ENCODE data around the gene SLC36A3. TPM values are rescaled to one million over a fixed set of nuclear protein-coding genes. Genes with fewer than 3 reads are reported as not detected.
"Not testable (repeated sequence)": the region's sequence is repeated elsewhere in the genome, so short reads cannot be mapped to it uniquely, and the experiment has no call there.

SLC36A3 gene
- total and polyA plus RNA-seq, 3 experiments from 2014 or later: not detected

GRCh38 chr5:151249281-151249680 is 54.3 kb downstream of the SLC36A3 start:
- H3K36me3 Mint-ChIP-seq: peaks cover 0 to 5% (median 0%) of the 10 kb centered on the region in 3 donors
- DNase-seq: no peak
- H3K9me3 Mint-ChIP-seq: no peaks in the 10 kb centered on the region
- Histone ChIP-seq H3K27me3 (ENCODE audit: insufficient read depth, low read length, poor library complexity, severe bottlenecking) (no peaks in the 10 kb centered on the region), H3K27ac (ENCODE audit: low read depth, low read length) (no peak overlapping the region), H3K9me3 (ENCODE audit: low read length) (no peaks in the 10 kb centered on the region), H3K4me3 (ENCODE audit: low read length) (no peak overlapping the region), H3K36me3 (ENCODE audit: insufficient read depth, low read length) (no peaks in the 10 kb centered on the region), H3K4me1 (ENCODE audit: insufficient read depth, low read length) (peaks cover 30% of the 10 kb centered on the region)
- peak overlapping the region in 1 of 7 donors; percentile 25 for H3K4me3 Mint-ChIP-seq
- H3K27me3 Mint-ChIP-seq: no peaks in the 10 kb centered on the region
- no peak overlapping the region for H3K27ac Mint-ChIP-seq
- H3K4me1 Mint-ChIP-seq: peaks cover 35 to 43% (median 38%) of the 10 kb centered on the region in 3 donors
- ChIA-PET POLR2A (no interaction called here), CTCF (interaction anchor here (1.1 kb wide), 1 partner anchor 402 kb away, joined by 3 read pairs; no protein-coding TSS in a partner anchor)

GRCh38 chr5:151248651-151249050 is 54.9 kb downstream of the SLC36A3 start:
- CTCF ChIA-PET: interaction anchor here (1.7 kb wide), 1 partner anchor 122 kb away, joined by 4 read pairs; no protein-coding TSS in a partner anchor
- Mint-ChIP-seq H3K4me3 (peak overlapping the region in 1 of 7 donors; percentile 25), H3K27ac (no peak overlapping the region), H3K27me3 (no peaks in the 10 kb centered on the region), H3K9me3 (no peaks in the 10 kb centered on the region), H3K36me3 (peaks cover 0 to 5% (median 0%) of the 10 kb centered on the region in 3 donors), H3K4me1 (peaks cover 36 to 43% (median 38%) of the 10 kb centered on the region in 3 donors)
- Histone ChIP-seq H3K9me3 (ENCODE audit: low read length) (no peaks in the 10 kb centered on the region), H3K4me3 (ENCODE audit: low read length) (no peak overlapping the region), H3K27ac (ENCODE audit: low read depth, low read length) (no peak overlapping the region), H3K36me3 (ENCODE audit: insufficient read depth, low read length) (no peaks in the 10 kb centered on the region), H3K27me3 (ENCODE audit: insufficient read depth, low read length, poor library complexity, severe bottlenecking) (no peaks in the 10 kb centered on the region), H3K4me1 (ENCODE audit: insufficient read depth, low read length) (peaks cover 23% of the 10 kb centered on the region)
- POLR2A ChIA-PET: no interaction called here
- no peak for DNase-seq

GRCh38 chr5:151245680-151246219 is 57.8 kb downstream of the SLC36A3 start:
- peaks cover 2% of the 10 kb centered on the region for H3K4me1 ChIP-seq (ENCODE audit: insufficient read depth, low read length)
- H3K36me3 ChIP-seq (ENCODE audit: insufficient read depth, low read length): no peaks in the 10 kb centered on the region
- no peaks in the 10 kb centered on the region for H3K9me3 Mint-ChIP-seq
- no peak overlapping the region for H3K4me3 Mint-ChIP-seq
- no peaks in the 10 kb centered on the region for H3K9me3 ChIP-seq (ENCODE audit: low read length)
- no peak for DNase-seq
- H3K27me3 ChIP-seq (ENCODE audit: insufficient read depth, low read length, poor library complexity, severe bottlenecking): no peaks in the 10 kb centered on the region
- H3K27me3 Mint-ChIP-seq: no peaks in the 10 kb centered on the region
- no peak overlapping the region for H3K27ac Mint-ChIP-seq
- H3K27ac ChIP-seq (ENCODE audit: low read depth, low read length): no peak overlapping the region
- H3K4me3 ChIP-seq (ENCODE audit: low read length): no peak overlapping the region
- no peaks in the 10 kb centered on the region for H3K36me3 Mint-ChIP-seq
- CTCF ChIA-PET: no interaction called here
- POLR2A ChIA-PET: interaction anchor here (1.1 kb wide), 1 partner anchor 24 kb away, joined by 7 read pairs; no protein-coding TSS in a partner anchor
- H3K4me1 Mint-ChIP-seq: peaks cover 17 to 20% (median 18%) of the 10 kb centered on the region in 3 donors

GRCh38 chr5:151244206-151244605 is 59.4 kb downstream of the SLC36A3 start:
- Mint-ChIP-seq H3K27ac (peak overlapping the region in 3 of 8 donors; percentile 5 to 33 (median 18)), H3K36me3 (no peaks in the 10 kb centered on the region), H3K9me3 (no peaks in the 10 kb centered on the region), H3K27me3 (no peaks in the 10 kb centered on the region), H3K4me3 (no peak overlapping the region), H3K4me1 (peaks cover 13 to 16% (median 15%) of the 10 kb centered on the region in 3 donors)
- DNase-seq: no peak
- Histone ChIP-seq H3K27me3 (ENCODE audit: insufficient read depth, low read length, poor library complexity, severe bottlenecking) (no peaks in the 10 kb centered on the region), H3K9me3 (ENCODE audit: low read length) (no peaks in the 10 kb centered on the region), H3K4me3 (ENCODE audit: low read length) (no peak overlapping the region), H3K4me1 (ENCODE audit: insufficient read depth, low read length) (peaks cover 3% of the 10 kb centered on the region), H3K27ac (ENCODE audit: low read depth, low read length) (no peak overlapping the region), H3K36me3 (ENCODE audit: insufficient read depth, low read length) (no peaks in the 10 kb centered on the region)
- ChIA-PET CTCF (no interaction called here), POLR2A (no interaction called here)

GRCh38 chr5:151243564-151243963 is 60.0 kb downstream of the SLC36A3 start:
- no peaks in the 10 kb centered on the region for H3K36me3 Mint-ChIP-seq
- H3K4me1 Mint-ChIP-seq: peaks cover 16 to 21% (median 18%) of the 10 kb centered on the region in 3 donors
- H3K27ac Mint-ChIP-seq: peak overlapping the region in 1 of 8 donors; percentile 89

GRCh38 chr5:151243127-151243526 is 60.4 kb downstream of the SLC36A3 start:
- DNase-seq: no peak
- peaks cover 6% of the 10 kb centered on the region for H3K4me1 ChIP-seq (ENCODE audit: insufficient read depth, low read length)
- H3K4me3 ChIP-seq (ENCODE audit: low read length): no peak overlapping the region
- H3K9me3 Mint-ChIP-seq: no peaks in the 10 kb centered on the region
- H3K4me3 Mint-ChIP-seq: no peak overlapping the region
- H3K27ac Mint-ChIP-seq: peak overlapping the region in 1 of 8 donors; percentile 89
- ChIA-PET POLR2A (no interaction called here), CTCF (interaction anchor here (2.6 kb wide), 1 partner anchor 117 kb away, joined by 11 read pairs; no protein-coding TSS in a partner anchor)
- H3K27me3 ChIP-seq (ENCODE audit: insufficient read depth, low read length, poor library complexity, severe bottlenecking): no peaks in the 10 kb centered on the region
- no peaks in the 10 kb centered on the region for H3K36me3 ChIP-seq (ENCODE audit: insufficient read depth, low read length)
- H3K4me1 Mint-ChIP-seq: peaks cover 17 to 26% (median 18%) of the 10 kb centered on the region in 3 donors
- H3K27ac ChIP-seq (ENCODE audit: low read depth, low read length): no peak overlapping the region
- no peaks in the 10 kb centered on the region for H3K27me3 Mint-ChIP-seq
- no peaks in the 10 kb centered on the region for H3K36me3 Mint-ChIP-seq
- H3K9me3 ChIP-seq (ENCODE audit: low read length): no peaks in the 10 kb centered on the region

More at GRCh38 chr5:151243564-151243963, 60.0 kb downstream of the SLC36A3 start:
- DNase-seq: no peak
- ChIA-PET CTCF (no interaction called here), POLR2A (no interaction called here)
- H3K36me3 ChIP-seq (ENCODE audit: insufficient read depth, low read length): no peaks in the 10 kb centered on the region
- peaks cover 6% of the 10 kb centered on the region for H3K4me1 ChIP-seq (ENCODE audit: insufficient read depth, low read length)
- no peaks in the 10 kb centered on the region for H3K9me3 ChIP-seq (ENCODE audit: low read length)
- no peaks in the 10 kb centered on the region for H3K27me3 Mint-ChIP-seq
- no peaks in the 10 kb centered on the region for H3K27me3 ChIP-seq (ENCODE audit: insufficient read depth, low read length, poor library complexity, severe bottlenecking)
- no peak overlapping the region for H3K4me3 ChIP-seq (ENCODE audit: low read length)
- H3K27ac ChIP-seq (ENCODE audit: low read depth, low read length): no peak overlapping the region
- H3K4me3 Mint-ChIP-seq: no peak overlapping the region
- no peaks in the 10 kb centered on the region for H3K9me3 Mint-ChIP-seq

- Histone ChIP-seq H3K4me3 (ENCODE audit: low read length) (no peak overlapping the region), H3K9me3 (ENCODE audit: low read length) (no peaks in the 10 kb centered on the region), H3K27me3 (ENCODE audit: insufficient read depth, low read length, poor library complexity, severe bottlenecking) (no peaks in the 10 kb centered on the region), H3K27ac (ENCODE audit: low read depth, low read length) (no peak overlapping the region), H3K36me3 (ENCODE audit: insufficient read depth, low read length) (no peaks in the 10 kb centered on the region), H3K4me1 (ENCODE audit: insufficient read depth, low read length) (peaks cover 6% of the 10 kb centered on the region)
- no peaks in the 10 kb centered on the region for H3K27me3 Mint-ChIP-seq
- no peak overlapping the region for H3K4me3 Mint-ChIP-seq
- no peak for DNase-seq
- CTCF ChIA-PET: interaction anchor here (0.9 to 3.3 kb wide), 12 partner anchors 10 to 190 kb away, joined by 3 to 12 read pairs (median 4); partner anchors contain the start of gene GM2A
- no peak overlapping the region for H3K27ac Mint-ChIP-seq
- POLR2A ChIA-PET: no interaction called here
- no peaks in the 10 kb centered on the region for H3K36me3 Mint-ChIP-seq
- H3K4me1 Mint-ChIP-seq: peaks cover 17 to 35% (median 18%) of the 10 kb centered on the region in 3 donors
- no peaks in the 10 kb centered on the region for H3K9me3 Mint-ChIP-seq
These were observed 62.5 kb downstream of the SLC36A3 start for GRCh38 chr5:151240924-151241635.

GRCh38 chr5:151240268-151240835 is 63.2 kb downstream of the SLC36A3 start:
- H3K4me1 ChIP-seq (ENCODE audit: insufficient read depth, low read length); H3K36me3 Mint-ChIP-seq; POLR2A ChIA-PET; H3K27me3 ChIP-seq (ENCODE audit: insufficient read depth, low read length, poor library complexity, severe bottlenecking); H3K9me3 ChIP-seq (ENCODE audit: low read length); DNase-seq; H3K27ac Mint-ChIP-seq; H3K27ac ChIP-seq (ENCODE audit: low read depth, low read length); H3K4me3 ChIP-seq (ENCODE audit: low read length); H3K36me3 ChIP-seq (ENCODE audit: insufficient read depth, low read length); H3K27me3 Mint-ChIP-seq; H3K9me3 Mint-ChIP-seq; H3K4me3 Mint-ChIP-seq: not testable (repeated sequence)
- H3K4me1 Mint-ChIP-seq: peaks cover 18 to 39% (median 19%) of the 10 kb centered on the region in 3 donors
- CTCF ChIA-PET: interaction anchor here (0.8 to 7.2 kb wide), 15 partner anchors 10 to 189 kb away, joined by 3 to 38 read pairs (median 4); partner anchors contain the start of genes CCDC69 and GM2A
